Uterus (tissue), 4 donors: Measurements from ENCODE around the gene MYBL2. TPM values are rescaled to one million over a fixed set of nuclear protein-coding genes. Genes with fewer than 3 reads are reported as not detected.

ENCODE experiments used
- DNase-seq, 2 donors: peaks; one replicate each; pipeline ENCODE4 v3.0.0-alpha.2; 2019 to 2020
- H3K27ac ChIP-seq, 2 donors: fragments of 200-600 bp; sonication (generic); 1 replicate in 1 of 2; 2 replicates in 1 of 2; pipeline ENCODE4 v1.5.1; 2016 to 2018
- H3K27me3 ChIP-seq, 2 donors: fragments of 200-600 bp; sonication (generic); one replicate each; pipeline ENCODE4 v1.5.1; 2018 to 2019; ENCODE audit warnings: control low read depth in 1 of 2
- H3K36me3 ChIP-seq, 2 donors: fragments of 200-600 bp; sonication (generic); one replicate each; pipeline ENCODE4 v1.5.1; 2019; ENCODE audit warnings: control low read depth in 1 of 2
- H3K4me1 ChIP-seq, 2 donors: fragments of 200-600 bp; sonication (generic); one replicate each; pipeline ENCODE4 v1.5.1; 2018 to 2019; ENCODE audit warnings: control low read depth in 1 of 2
- H3K4me3 ChIP-seq, 2 donors: fragments of 200-600 bp; sonication (generic); 1 replicate in 1 of 2; 2 replicates in 1 of 2; pipeline ENCODE4 v1.5.1; 2018 to 2019; ENCODE audit warnings: mild to moderate bottlenecking in 1 of 2
- H3K9me3 ChIP-seq, 2 donors: fragments of 200-600 bp; sonication (generic); one replicate each; pipeline ENCODE4 v1.5.1; 2019; ENCODE audit warnings: control low read depth in 1 of 2
- CTCF ChIP-seq, 4 experiments: fragments of 200-600 bp in 2 of 4; fragments of 450-650 bp in 2 of 4; sonication (generic) in 2 of 4; IDR thresholded peaks; one replicate each; pipeline ENCODE4 v1.5.1; 2016 to 2019; ENCODE audit warnings: antibody characterized with exemption in 4 of 4, mild to moderate bottlenecking in 2 of 4, moderate library complexity in 1 of 4
- POLR2A ChIP-seq, 2 donors: fragments of 450-650 bp; IDR thresholded peaks; one replicate each; pipeline ENCODE4 v1.6.1; 2016; ENCODE audit warnings: antibody characterized with exemption in 2 of 2, mild to moderate bottlenecking in 1 of 2, moderate library complexity in 1 of 2
- intact Hi-C: fragments of 100-400 bp; cut with DNase I; formaldehyde crosslinking; loops from one replicate; pipeline ENCODE4 v1.15.1; 2023; ENCODE audit warnings: low total_unique reads
- total RNA-seq, 4 donors: library from RNA; depleted of rRNA in 3 of 4; stranded (reverse); fragments of >200 nt in 3 of 4; gene quantifications; one replicate each; pipeline versions ENCODE4 v1.1.0 to v1.2.4, GENCODE V29; 2014 to 2023
- donor health status: DM: yes; HTN: yes; CAD: no.

MYBL2 gene
- total RNA-seq, 4 donors from 2014 or later, result 0.29 to 5.2 TPM; not detected in 2

GRCh38 chr20:43750774-43751166 lies 83.9 kb downstream of the MYBL2 start:
- Histone ChIP-seq H3K27me3 (no peaks in the 10 kb centered on the region), H3K36me3 (no peaks in the 10 kb centered on the region), H3K27ac (no peak overlapping the region), H3K4me3 (no peak overlapping the region), H3K9me3 (no peaks in the 10 kb centered on the region), H3K4me1 (no peaks in the 10 kb centered on the region)
- intact Hi-C loops, result loop anchor here (5.0 kb wide), 1 partner anchor 332 kb away; no protein-coding TSS in a partner anchor
- no peak for DNase-seq
- TF ChIP-seq POLR2A (IDR thresholded peaks at IDR 0.05) (no peak), CTCF (IDR thresholded peaks at IDR 0.05) (no peak)

- TF ChIP-seq POLR2A (IDR thresholded peaks at IDR 0.05) (no peak), CTCF (IDR thresholded peaks at IDR 0.05) (no peak)
- Histone ChIP-seq H3K4me3 (no peak overlapping the region), H3K9me3 (no peaks in the 10 kb centered on the region), H3K27ac (no peak overlapping the region), H3K36me3 (no peaks in the 10 kb centered on the region), H3K4me1 (no peaks in the 10 kb centered on the region), H3K27me3 (no peaks in the 10 kb centered on the region)
- no peak for DNase-seq
- intact Hi-C loops, result loop anchor here (5.0 kb wide), 1 partner anchor 331 kb away; no protein-coding TSS in a partner anchor
These were observed 84.5 kb downstream of the MYBL2 start for GRCh38 chr20:43751167-43752050.

- Histone ChIP-seq H3K27me3 (no peaks in the 10 kb centered on the region), H3K27ac (no peak overlapping the region), H3K9me3 (no peaks in the 10 kb centered on the region), H3K4me3 (no peak overlapping the region), H3K4me1 (no peaks in the 10 kb centered on the region), H3K36me3 (no peaks in the 10 kb centered on the region)
- DNase-seq, result no peak
- intact Hi-C loops, result loop anchor here (5.0 kb wide), 1 partner anchor 330 kb away; no protein-coding TSS in a partner anchor
- no peak for TF ChIP-seq POLR2A (IDR thresholded peaks at IDR 0.05)
- no peak for TF ChIP-seq CTCF (IDR thresholded peaks at IDR 0.05)
These were observed 85.1 kb downstream of the MYBL2 start for GRCh38 chr20:43752051-43752360.

- Histone ChIP-seq H3K27ac (no peak overlapping the region), H3K4me1 (no peaks in the 10 kb centered on the region), H3K36me3 (no peaks in the 10 kb centered on the region), H3K9me3 (no peaks in the 10 kb centered on the region), H3K4me3 (no peak overlapping the region), H3K27me3 (no peaks in the 10 kb centered on the region)
- intact Hi-C loops, result loop anchor here (5.0 kb wide), 1 partner anchor 330 kb away; no protein-coding TSS in a partner anchor
- DNase-seq, result no peak
- TF ChIP-seq POLR2A (IDR thresholded peaks at IDR 0.05) (no peak), CTCF (IDR thresholded peaks at IDR 0.05) (no peak)
These were observed 85.8 kb downstream of the MYBL2 start for GRCh38 chr20:43752561-43753301.

GRCh38 chr20:43755390-43755789 lies 88.5 kb downstream of the MYBL2 start:
- Histone ChIP-seq H3K4me1 (no peaks in the 10 kb centered on the region), H3K27me3 (no peaks in the 10 kb centered on the region), H3K27ac (no peak overlapping the region), H3K9me3 (no peaks in the 10 kb centered on the region), H3K4me3 (no peak overlapping the region), H3K36me3 (no peaks in the 10 kb centered on the region)
- DNase-seq, result no peak
- intact Hi-C loops, result no loop called here
- TF ChIP-seq POLR2A (IDR thresholded peaks at IDR 0.05) (no peak), CTCF (IDR thresholded peaks at IDR 0.05) (no peak)
